ENCODE measurements around the gene DCAF11. TPM values are rescaled to one million over a fixed set of nuclear protein-coding genes. Genes with fewer than 3 reads are reported as not detected.
A peak's percentile ranks its signal among the peaks of the same experiment; 100 is the strongest.

Gene DCAF11
- total and polyA plus RNA-seq, 2 of the 13 experiments (the other 11 are each of a cell fraction or from before 2014, with no cell fraction given) = 150 to 257 TPM

GRCh38 chr14:24096545-24097181 lies 17.9 kb upstream of the DCAF11 start (continued):
- TF ChIP-seq RAD21 (CRISPR knock-in tag; IDR thresholded peaks at IDR 0.05) = no peak
- TF ChIP-seq RBFOX2 (IDR thresholded peaks at IDR 0.05; ENCODE audit: low read depth, low read length) = no peak
- no peak for TF ChIP-seq CREM (IDR thresholded peaks at IDR 0.05)
- TF ChIP-seq CREM (CRISPR knock-in tag; IDR thresholded peaks at IDR 0.05) = no peak
- TF ChIP-seq NONO (IDR thresholded peaks at IDR 0.05) = no peak
- no peak for TF ChIP-seq NONO (CRISPR knock-in tag; conservative IDR thresholded peaks at IDR 0.05)
- TF ChIP-seq KMT2B (CRISPR knock-in tag; IDR thresholded peaks at IDR 0.05) = no peak
- no peak for TF ChIP-seq FOXP1 (IDR thresholded peaks at IDR 0.05)
- no peak for TF ChIP-seq FOXP1 (CRISPR knock-in tag; IDR thresholded peaks at IDR 0.05)
- 0 out of 2 replicates have a peak, but pooled peaks have one; percentile 21 for TF ChIP-seq ZBTB38 (CRISPR knock-in tag; IDR thresholded peaks at IDR 0.05)
- TF ChIP-seq ZBTB39 (CRISPR knock-in tag; IDR thresholded peaks at IDR 0.05) = no peak
- TF ChIP-seq PHF5A (CRISPR knock-in tag; IDR thresholded peaks at IDR 0.05; ENCODE audit: low read depth, unreplicated experiment) = no peak
- no peak; the same call in 1 of the 2 replicates for TF ChIP-seq ESRRA (CRISPR knock-in tag; IDR thresholded peaks at IDR 0.05; ENCODE audit: low read depth)
- no peak for TF ChIP-seq ISL2 (CRISPR knock-in tag; IDR thresholded peaks at IDR 0.05)
- no peak for TF ChIP-seq CSRNP1 (CRISPR knock-in tag; IDR thresholded peaks at IDR 0.05)
- TF ChIP-seq ZNF30 (CRISPR knock-in tag; IDR thresholded peaks at IDR 0.05) = no peak
- no peak for TF ChIP-seq ZSCAN21 (CRISPR knock-in tag; IDR thresholded peaks at IDR 0.05; ENCODE audit: borderline replicate concordance)
- 0 out of 2 replicates have a peak, but pooled peaks have one; percentile 23 for TF ChIP-seq ZNF580 (CRISPR knock-in tag; IDR thresholded peaks at IDR 0.05; ENCODE audit: borderline replicate concordance, low read depth)
- TF ChIP-seq ZNF142 (CRISPR knock-in tag; IDR thresholded peaks at IDR 0.05) = peak; percentile 33; the same call in 1 of the 2 replicates
- no peak for TF ChIP-seq ZNF513 (CRISPR knock-in tag; conservative IDR thresholded peaks at IDR 0.05)
